B cell (primary cell): ENCODE measurements around the gene TMEM131. TPM values are rescaled to one million over a fixed set of nuclear protein-coding genes. Genes with fewer than 3 reads are reported as not detected.

Source experiments
- ATAC-seq: fragments of 200-7000 bp; cut with Tn5 transposase; one replicate; pipeline ENCODE4 v1.10.0; 2021; ENCODE audit warnings: low read depth, mild to moderate bottlenecking, moderate number of reproducible peaks, moderate library complexity
- CTCF ChIA-PET: fragments of 350-600 bp; sonication (Branson Sonifier 250); formaldehyde crosslinking; loops from one replicate; lab custom pipeline; 2021; ENCODE audit warnings: antibody characterized with exemption, inconsistent platforms; lab: Charles Lee
- POLR2A ChIA-PET: fragments of 350-600 bp; sonication (Branson Sonifier 250); formaldehyde crosslinking; loops from one replicate; lab custom pipeline; 2021; ENCODE audit warnings: antibody characterized with exemption; lab: Charles Lee
- DNase-seq: peaks from one replicate; pipeline ENCODE4 v3.0.0; 2013
- H2AFZ ChIP-seq: 2 replicates; pipeline ENCODE4 v1.6.1; 2012; ENCODE audit warnings: mild to moderate bottlenecking, low read depth, low read length; ENCODE audit not compliant: insufficient read depth, poor library complexity, severe bottlenecking
- H3K27ac ChIP-seq, 2 donors: 1 replicate in 1 of 2; 2 replicates in 1 of 2; pipeline ENCODE4 v1.5.1; 2012 to 2013; ENCODE audit warnings: low read length in 2 of 2, mild to moderate bottlenecking in 2 of 2, moderate library complexity in 1 of 2
- H3K27me3 ChIP-seq, 4 experiments: fragments of 200-600 bp in 1 of 4; sonication (generic) in 1 of 4; replicated peaks in 1 of 4; 1 replicate in 2 of 4; 2 replicates in 2 of 4; pipeline versions ENCODE4 v1.6.1 to v1.7.0; 2013 to 2016; ENCODE audit warnings: low read length in 3 of 4, mild to moderate bottlenecking in 2 of 4, mixed read lengths in 1 of 4, moderate library complexity in 1 of 4; ENCODE audit not compliant: insufficient read depth in 4 of 4, control insufficient read depth in 3 of 4; ENCODE audit errors: control extremely low read depth in 1 of 4
- H3K36me3 ChIP-seq, 2 experiments: replicated peaks in 1 of 2; 1 replicate in 1 of 2; 2 replicates in 1 of 2; pipeline versions ENCODE4 v1.6.1 to v1.7.1; 2013; ENCODE audit warnings: low read length in 1 of 2; ENCODE audit not compliant: insufficient read depth in 2 of 2, control insufficient read depth in 1 of 2; ENCODE audit errors: control extremely low read depth in 1 of 2, extremely low read depth in 1 of 2
- H3K4me1 ChIP-seq, 2 donors: fragments of 200-600 bp in 1 of 2; sonication (generic) in 1 of 2; 1 replicate in 1 of 2; 2 replicates in 1 of 2; pipeline versions ENCODE4 v1.5.1 to v1.6.1; 2013 to 2017; ENCODE audit warnings: low read length in 2 of 2; ENCODE audit not compliant: control insufficient read depth in 2 of 2, insufficient read depth in 2 of 2
- H3K4me2 ChIP-seq: replicated peaks from 2 replicates; pipeline ENCODE3; 2012; ENCODE audit warnings: mild to moderate bottlenecking, low read depth, low read length; ENCODE audit not compliant: poor library complexity, severe bottlenecking
- H3K4me3 ChIP-seq, 5 experiments: fragments of 200-600 bp in 1 of 5; sonication (generic) in 1 of 5; 1 replicate in 3 of 5; 2 replicates in 2 of 5; pipeline versions ENCODE4 v1.5.1 to v1.7.0; 2011 to 2016; ENCODE audit warnings: low read length in 4 of 5, mild to moderate bottlenecking in 4 of 5, low read depth in 2 of 5, control low read depth in 1 of 5, moderate library complexity in 1 of 5; ENCODE audit not compliant: insufficient read depth in 1 of 5; ENCODE audit errors: control extremely low read depth in 1 of 5, extremely low read depth in 1 of 5
- H3K79me2 ChIP-seq: fragments of 200-600 bp; sonication (generic); one replicate; pipeline ENCODE4 v1.6.0; 2016; ENCODE audit warnings: low read length; ENCODE audit not compliant: control insufficient read depth, insufficient read depth
- H3K9ac ChIP-seq: fragments of 200-600 bp; sonication (generic); 2 replicates; pipeline ENCODE4 v1.6.1; 2017; ENCODE audit warnings: mild to moderate bottlenecking, low read length, moderate library complexity
- H3K9me3 ChIP-seq, 3 donors: one replicate each; pipeline versions ENCODE4 v1.6.1 to v1.7.1; 2013; ENCODE audit warnings: low read length in 2 of 3; ENCODE audit not compliant: control insufficient read depth in 2 of 3, insufficient read depth in 1 of 3; ENCODE audit errors: control extremely low read depth in 1 of 3
- H4K20me1 ChIP-seq: 2 replicates; pipeline ENCODE4 v1.6.0; 2012; ENCODE audit warnings: mild to moderate bottlenecking, low read length; ENCODE audit not compliant: insufficient read depth, control insufficient read depth, poor library complexity, severe bottlenecking
- H3K27ac Mint-ChIP-seq: one replicate; pipeline ENCODE4 v1.8.0; 2021; ENCODE audit warnings: mixed read lengths
- H3K27me3 Mint-ChIP-seq: one replicate; pipeline ENCODE4 v1.8.0; 2021; ENCODE audit warnings: mixed read lengths
- H3K4me1 Mint-ChIP-seq: one replicate; pipeline ENCODE4 v1.8.0; 2021; ENCODE audit warnings: mixed read lengths
- H3K4me3 Mint-ChIP-seq: one replicate; pipeline ENCODE4 v1.8.0; 2021; ENCODE audit warnings: mixed read lengths
- H3K9me3 Mint-ChIP-seq: one replicate; pipeline ENCODE4 v1.8.0; 2022; ENCODE audit warnings: mixed read lengths; ENCODE audit not compliant: insufficient read depth
- EZH2 ChIP-seq: IDR thresholded peaks from 2 replicates; pipeline ENCODE4 v1.6.1; 2012; ENCODE audit warnings: borderline replicate concordance, low read depth, mild to moderate bottlenecking, moderate library complexity, low read length; ENCODE audit not compliant: insufficient read depth, poor library complexity, severe bottlenecking
- WGBS: methylation state at CpG from one replicate; pipeline ENCODE4 v1.1.5; 2013; ENCODE audit warnings: missing lambda C conversion rate; ENCODE audit not compliant: insufficient coverage; 5-methylcytosine and 5-hydroxymethylcytosine counted together
- intact Hi-C: fragments of 100-400 bp; cut with micrococcal nuclease; formaldehyde crosslinking; loops from one replicate; pipeline ENCODE4 v1.10.0; 2022
- polyA plus RNA-seq: library from polyadenylated mRNA; depleted of rRNA; stranded (reverse); fragments of >200 nt; gene quantifications from 2 replicates; pipeline ENCODE4 v1.2.3, GENCODE V29; 2012
- total RNA-seq, 2 donors: library from RNA; stranded (reverse); fragments of 120-200 nt in 1 of 2; gene quantifications; 1 replicate in 1 of 2; 2 replicates in 1 of 2; pipeline versions ENCODE4 v1.2.3 to v1.2.4, GENCODE V29; 2013 to 2022
- TF ChIP-seq, protein P1 (sequence below): fragments of 200-600 bp; IDR thresholded peaks from one replicate; pipeline ENCODE4 v1.8.0; 2022; ENCODE audit warnings: antibody characterized with exemption, mild to moderate bottlenecking

TMEM131 gene
- total and polyA plus RNA-seq, 2 donors (not counting 1 experiment from before 2014, with no cell fraction given), result 24.3 to 101 TPM

DNA sequence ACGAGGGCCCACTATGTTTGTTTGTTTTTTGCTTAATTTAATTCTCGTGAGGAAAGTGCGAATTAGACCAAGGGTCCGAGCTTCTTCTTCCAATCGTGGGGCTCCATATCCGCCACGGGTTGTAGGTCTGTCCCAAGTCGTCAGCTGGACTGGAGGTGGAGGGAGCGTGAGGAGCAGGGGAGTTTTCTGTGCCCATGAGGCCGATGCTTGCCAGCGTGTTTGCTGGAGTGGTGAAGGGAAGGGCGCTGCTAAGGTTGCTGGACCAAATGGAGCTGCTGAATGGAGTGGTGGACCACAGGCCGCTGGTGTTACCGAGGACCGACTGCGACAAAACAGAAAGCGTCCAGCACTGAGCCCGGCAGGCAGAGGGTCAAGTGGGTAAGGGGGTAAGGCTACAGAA is 238.7 kb downstream of the TMEM131 start:
- no peaks in the 10 kb centered on the region for H4K20me1 ChIP-seq
- TF ChIP-seq, protein P1, sequence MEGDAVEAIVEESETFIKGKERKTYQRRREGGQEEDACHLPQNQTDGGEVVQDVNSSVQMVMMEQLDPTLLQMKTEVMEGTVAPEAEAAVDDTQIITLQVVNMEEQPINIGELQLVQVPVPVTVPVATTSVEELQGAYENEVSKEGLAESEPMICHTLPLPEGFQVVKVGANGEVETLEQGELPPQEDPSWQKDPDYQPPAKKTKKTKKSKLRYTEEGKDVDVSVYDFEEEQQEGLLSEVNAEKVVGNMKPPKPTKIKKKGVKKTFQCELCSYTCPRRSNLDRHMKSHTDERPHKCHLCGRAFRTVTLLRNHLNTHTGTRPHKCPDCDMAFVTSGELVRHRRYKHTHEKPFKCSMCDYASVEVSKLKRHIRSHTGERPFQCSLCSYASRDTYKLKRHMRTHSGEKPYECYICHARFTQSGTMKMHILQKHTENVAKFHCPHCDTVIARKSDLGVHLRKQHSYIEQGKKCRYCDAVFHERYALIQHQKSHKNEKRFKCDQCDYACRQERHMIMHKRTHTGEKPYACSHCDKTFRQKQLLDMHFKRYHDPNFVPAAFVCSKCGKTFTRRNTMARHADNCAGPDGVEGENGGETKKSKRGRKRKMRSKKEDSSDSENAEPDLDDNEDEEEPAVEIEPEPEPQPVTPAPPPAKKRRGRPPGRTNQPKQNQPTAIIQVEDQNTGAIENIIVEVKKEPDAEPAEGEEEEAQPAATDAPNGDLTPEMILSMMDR, result no peak
- TF ChIP-seq EZH2, result no peak
- no peak for DNase-seq
- peaks cover 4% of the 10 kb centered on the region for H3K4me1 Mint-ChIP-seq
- H3K9me3 Mint-ChIP-seq, result no peaks in the 10 kb centered on the region
- H2AFZ ChIP-seq, result no peak overlapping the region
- H3K27me3 Mint-ChIP-seq, result no peaks in the 10 kb centered on the region
- no peak for ATAC-seq
- H3K4me3 ChIP-seq, result no peak overlapping the region
- ChIA-PET CTCF (interaction anchor here (0.9 to 1.3 kb wide), 2 partner anchors 16 to 57 kb away, joined by 3 read pairs; no protein-coding TSS in a partner anchor), POLR2A (no interaction called here)
- H3K27ac Mint-ChIP-seq, result no peak overlapping the region
- no peaks in the 10 kb centered on the region for H3K4me1 ChIP-seq
- no peaks in the 10 kb centered on the region for H3K27me3 ChIP-seq
- WGBS, result 94% methylated on average over 17 of the region's 18 CpGs
- no peak overlapping the region for H3K4me2 ChIP-seq
- intact Hi-C loops, result no loop called here
- peaks cover 0 to 83% of the 10 kb centered on the region in 2 experiments for H3K36me3 ChIP-seq
- H3K4me3 Mint-ChIP-seq, result no peak overlapping the region
- H3K27ac ChIP-seq, result no peak overlapping the region
- H3K9me3 ChIP-seq, result no peaks in the 10 kb centered on the region
- H3K79me2 ChIP-seq, result no peaks in the 10 kb centered on the region
- no peak overlapping the region for H3K9ac ChIP-seq

DNA sequence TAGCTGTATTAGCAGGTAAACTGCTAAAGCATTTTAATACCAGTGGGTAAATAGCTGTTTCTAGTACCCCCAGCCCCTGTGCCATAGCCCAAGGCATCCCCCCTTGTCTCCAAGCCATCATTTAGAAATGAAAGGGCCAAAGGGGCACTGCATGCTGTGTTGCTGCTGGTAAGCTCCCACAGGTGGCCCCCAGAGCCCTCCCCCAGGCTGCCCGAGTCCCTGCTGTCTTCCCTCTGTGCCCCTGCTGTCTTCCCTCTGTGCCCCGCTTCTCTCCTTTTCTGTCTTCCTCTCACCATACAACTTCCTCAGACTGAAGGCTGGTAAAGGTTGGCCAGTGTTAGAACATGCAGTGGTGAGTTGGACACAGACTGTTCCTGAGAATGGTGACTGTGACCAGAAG is 240.3 kb downstream of the TMEM131 start:
- no peak overlapping the region for H3K4me3 Mint-ChIP-seq
- TF ChIP-seq, protein P1, result no peak
- TF ChIP-seq EZH2, result no peak
- H3K27me3 Mint-ChIP-seq, result no peaks in the 10 kb centered on the region
- Histone ChIP-seq H3K27me3 (no peaks in the 10 kb centered on the region), H3K9ac (no peak overlapping the region), H3K36me3 (peaks cover 0 to 81% of the 10 kb centered on the region in 2 experiments), H2AFZ (no peak overlapping the region), H3K27ac (no peak overlapping the region), H3K9me3 (no peaks in the 10 kb centered on the region), H3K4me1 (no peaks in the 10 kb centered on the region), H4K20me1 (no peaks in the 10 kb centered on the region), H3K4me2 (no peak overlapping the region), H3K4me3 (no peak overlapping the region), H3K79me2 (no peaks in the 10 kb centered on the region)
- ChIA-PET CTCF (interaction anchor here (6.1 kb wide), 1 partner anchor 14 kb away, joined by 36 read pairs; no protein-coding TSS in a partner anchor), POLR2A (no interaction called here)
- H3K27ac Mint-ChIP-seq, result peak overlapping the region; percentile 10
- peaks cover 4% of the 10 kb centered on the region for H3K4me1 Mint-ChIP-seq
- no peak for DNase-seq
- WGBS, result no CpG with 5 or more reads among the region's 2 CpGs
- H3K9me3 Mint-ChIP-seq, result no peaks in the 10 kb centered on the region
- no peak for ATAC-seq
- intact Hi-C loops, result no loop called here
